BJ (cell line): ENCODE data around the gene SNAP25. TPM values are rescaled to one million over a fixed set of nuclear protein-coding genes. Genes with fewer than 3 reads are reported as not detected.

Experiments used
- CTCF ChIA-PET: fragments of 350-600 bp; formaldehyde crosslinking; extraction: SDS; loops from one replicate; lab custom pipeline; 2021; ENCODE audit warnings: antibody characterized with exemption, inconsistent platforms; lab: Yijun Ruan, JAX
- POLR2A ChIA-PET: fragments of 300-600 bp; sonication (Branson Sonifier 250); formaldehyde crosslinking; extraction: SDS; loops from one replicate; lab custom pipeline; 2021; ENCODE audit warnings: antibody characterized with exemption; lab: Charles Lee
- DNase-seq: peaks from one replicate; pipeline ENCODE4 v3.0.0-alpha.2; 2011; ENCODE audit warnings: low read depth
- H3K27me3 ChIP-seq: 2 replicates; pipeline ENCODE4 v1.6.0; 2011; ENCODE audit warnings: low read length; ENCODE audit not compliant: control insufficient read depth, insufficient read depth
- H3K36me3 ChIP-seq: 2 replicates; pipeline ENCODE4 v1.5.1; 2011; ENCODE audit warnings: low read length; ENCODE audit not compliant: control insufficient read depth, insufficient read depth
- H3K4me3 ChIP-seq: 2 replicates; pipeline ENCODE4 v1.5.1; 2011; ENCODE audit warnings: low read depth, mild to moderate bottlenecking, control low read depth, low read length
- CTCF ChIP-seq: IDR thresholded peaks from 2 replicates; pipeline ENCODE4 v1.5.1; 2011; ENCODE audit warnings: low read depth, mild to moderate bottlenecking, control low read depth, inconsistent platforms, low read length, moderate library complexity; ENCODE audit not compliant: insufficient read depth
- polyA plus RNA-seq: library from polyadenylated mRNA; depleted of rRNA; stranded (reverse); fragments of >200 nt; gene quantifications from 2 replicates; pipeline ENCODE4 v1.2.3, GENCODE V29; 2011

The SNAP25 gene
- polyA plus RNA-seq, 1 experiment = 0.56 TPM

GRCh38 chr20:10260316-10260715, 41.7 kb downstream of the SNAP25 start:
- no peak for TF ChIP-seq CTCF
- POLR2A ChIA-PET = no interaction called here

GRCh38 chr20:10261702-10262101, 43.1 kb downstream of the SNAP25 start:
- no peaks in the 10 kb centered on the region for H3K36me3 ChIP-seq
- no peak for DNase-seq
- CTCF ChIA-PET = no interaction called here

More at GRCh38 chr20:10260316-10260715, 41.7 kb downstream of the SNAP25 start:
- DNase-seq = no peak
- CTCF ChIA-PET = no interaction called here
- H3K4me3 ChIP-seq = no peak overlapping the region
- no peaks in the 10 kb centered on the region for H3K36me3 ChIP-seq
- H3K27me3 ChIP-seq = no peaks in the 10 kb centered on the region

DNA sequence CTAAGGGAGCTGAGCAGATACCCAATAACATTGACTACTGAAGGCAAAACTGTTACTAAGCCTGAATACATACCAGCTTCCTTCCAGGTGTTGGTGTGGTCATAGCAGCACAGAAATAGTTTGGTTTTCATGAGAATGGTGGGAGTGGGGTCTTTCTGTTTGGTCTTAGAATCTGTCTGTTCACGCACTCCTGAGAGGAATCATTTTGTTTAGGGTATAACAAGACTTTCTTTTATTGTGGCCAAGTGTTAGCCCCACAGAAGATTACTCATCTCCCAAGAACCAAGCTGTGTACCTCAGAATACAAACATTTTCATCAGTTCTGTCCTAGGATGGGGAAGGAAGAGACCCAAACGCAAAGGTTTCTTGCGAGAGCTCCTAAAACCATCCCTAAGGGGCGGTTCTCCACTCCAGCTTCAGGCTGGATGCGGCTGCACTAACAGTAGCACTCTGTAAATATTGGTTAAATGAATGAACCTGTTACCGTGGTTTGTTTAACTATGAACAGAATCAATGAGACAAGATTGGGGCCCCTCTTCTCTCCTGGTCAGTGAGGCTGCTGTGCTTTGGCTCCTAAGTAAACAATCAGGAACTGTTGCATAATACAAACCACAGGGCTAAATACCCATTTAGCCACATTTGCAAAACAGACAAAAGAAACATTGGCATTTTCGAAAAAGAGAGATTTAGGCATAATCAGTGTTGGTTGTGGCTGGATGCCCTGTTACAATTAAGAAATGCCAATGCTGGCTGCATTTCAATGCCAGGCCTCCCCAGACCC, 44.9 kb downstream of the SNAP25 start:
- DNase-seq = no peak
- CTCF ChIA-PET = interaction anchor here (1.0 kb wide), 1 partner anchor 9 kb away, joined by 3 read pairs; no protein-coding TSS in a partner anchor
- Histone ChIP-seq H3K27me3 (no peaks in the 10 kb centered on the region), H3K36me3 (no peaks in the 10 kb centered on the region), H3K4me3 (no peak overlapping the region)
- TF ChIP-seq CTCF = no peak
- POLR2A ChIA-PET = no interaction called here

More at GRCh38 chr20:10261702-10262101, 43.1 kb downstream of the SNAP25 start:
- TF ChIP-seq CTCF = no peak
- POLR2A ChIA-PET = no interaction called here
- Histone ChIP-seq H3K4me3 (no peak overlapping the region), H3K27me3 (no peaks in the 10 kb centered on the region)

DNA sequence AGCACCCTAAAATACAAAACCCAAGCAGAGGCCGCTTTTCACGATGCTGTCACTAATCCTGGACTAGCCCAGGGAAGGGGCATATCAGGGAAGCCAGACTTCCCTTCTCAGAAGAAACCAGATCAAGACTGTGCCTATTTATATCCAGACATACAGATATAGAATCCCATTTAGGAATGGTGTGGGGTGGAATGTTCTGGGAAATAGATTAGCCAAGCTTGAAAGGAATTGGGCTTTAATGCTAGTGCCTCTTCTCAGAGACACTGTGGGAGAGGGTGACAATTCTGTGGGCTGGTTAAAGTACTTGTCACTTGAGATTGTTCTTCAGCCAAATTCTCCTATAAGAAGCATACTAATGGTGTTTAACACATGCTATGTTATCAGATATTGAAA, 45.5 kb downstream of the SNAP25 start:
- DNase-seq = no peak
- CTCF ChIA-PET = no interaction called here
- Histone ChIP-seq H3K36me3 (no peaks in the 10 kb centered on the region), H3K27me3 (no peaks in the 10 kb centered on the region), H3K4me3 (no peak overlapping the region)
- TF ChIP-seq CTCF = no peak
- POLR2A ChIA-PET = no interaction called here

DNA sequence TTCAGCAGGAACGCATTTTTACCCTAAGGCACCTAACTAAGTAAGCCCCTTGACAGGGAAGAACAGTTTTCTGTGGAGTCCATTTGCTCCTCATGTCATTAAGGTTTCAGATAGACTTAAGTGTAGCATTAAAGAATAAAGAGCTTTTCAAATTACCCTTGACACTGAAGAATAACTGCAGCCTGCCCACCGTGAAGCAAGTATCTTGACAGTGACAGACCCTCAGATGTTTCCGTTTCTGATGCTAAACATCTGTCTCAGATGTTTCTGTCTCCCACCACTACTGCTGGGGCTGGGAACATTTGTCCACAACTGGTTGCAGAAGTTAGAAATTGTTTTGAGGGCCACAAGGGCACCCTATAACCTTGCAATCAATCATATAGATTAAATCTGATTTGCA, 50.0 kb downstream of the SNAP25 start:
- Histone ChIP-seq H3K4me3 (no peak overlapping the region), H3K36me3 (no peaks in the 10 kb centered on the region), H3K27me3 (no peaks in the 10 kb centered on the region)
- POLR2A ChIA-PET = no interaction called here
- DNase-seq = no peak
- no peak for TF ChIP-seq CTCF
- CTCF ChIA-PET = no interaction called here
